DOHH2 (cell line): Measurements from ENCODE around the gene CCDC85C.

Experiments
- EZH2phosphoT487 ChIP-seq: fragments of 200-600 bp; sonication (generic); IDR thresholded peaks from 2 replicates; pipeline ENCODE4 v1.6.1; 2017; ENCODE audit warnings: borderline replicate concordance, mild to moderate bottlenecking, antibody characterized with exemption, low read length, moderate library complexity, mixed read lengths
- TF ChIP-seq, protein P1 (sequence below): fragments of 200-600 bp; sonication (generic); IDR thresholded peaks from one replicate; pipeline ENCODE4 v1.5.1; 2014; ENCODE audit warnings: antibody characterized with exemption, mild to moderate bottlenecking, low read depth, low read length; ENCODE audit not compliant: poor library complexity, severe bottlenecking

GRCh38 chr14:99515301-99516155, 88.5 kb downstream of the CCDC85C start:
- no peak for TF ChIP-seq EZH2phosphoT487
- TF ChIP-seq, protein P1, sequence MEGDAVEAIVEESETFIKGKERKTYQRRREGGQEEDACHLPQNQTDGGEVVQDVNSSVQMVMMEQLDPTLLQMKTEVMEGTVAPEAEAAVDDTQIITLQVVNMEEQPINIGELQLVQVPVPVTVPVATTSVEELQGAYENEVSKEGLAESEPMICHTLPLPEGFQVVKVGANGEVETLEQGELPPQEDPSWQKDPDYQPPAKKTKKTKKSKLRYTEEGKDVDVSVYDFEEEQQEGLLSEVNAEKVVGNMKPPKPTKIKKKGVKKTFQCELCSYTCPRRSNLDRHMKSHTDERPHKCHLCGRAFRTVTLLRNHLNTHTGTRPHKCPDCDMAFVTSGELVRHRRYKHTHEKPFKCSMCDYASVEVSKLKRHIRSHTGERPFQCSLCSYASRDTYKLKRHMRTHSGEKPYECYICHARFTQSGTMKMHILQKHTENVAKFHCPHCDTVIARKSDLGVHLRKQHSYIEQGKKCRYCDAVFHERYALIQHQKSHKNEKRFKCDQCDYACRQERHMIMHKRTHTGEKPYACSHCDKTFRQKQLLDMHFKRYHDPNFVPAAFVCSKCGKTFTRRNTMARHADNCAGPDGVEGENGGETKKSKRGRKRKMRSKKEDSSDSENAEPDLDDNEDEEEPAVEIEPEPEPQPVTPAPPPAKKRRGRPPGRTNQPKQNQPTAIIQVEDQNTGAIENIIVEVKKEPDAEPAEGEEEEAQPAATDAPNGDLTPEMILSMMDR, result no peak
